Hematopoietic multipotent progenitor cell treated with erythropoietin and hydrocortisone succinate and interleukin-3 and kit ligand, for 8 days (in vitro differentiated cells): ENCODE results near the gene LGSN.
"Not testable (repeated sequence)": the region's sequence is repeated elsewhere in the genome, so short reads cannot be mapped to it uniquely, and the experiment has no call there.

ENCODE experiments used
- DNase-seq: peaks from one replicate; pipeline ENCODE4 v3.0.0-alpha.2; 2015

Gene LGSN

GRCh38 chr6:63230027-63230426 lies 89.8 kb downstream of the LGSN start:
- not testable (repeated sequence) for DNase-seq

- not testable (repeated sequence) for DNase-seq
Observed at GRCh38 chr6:63227928-63228894, 91.6 kb downstream of the LGSN start.

- not testable (repeated sequence) for DNase-seq
Observed at GRCh38 chr6:63225987-63226386, 93.8 kb downstream of the LGSN start.
